Measurements from ENCODE around the gene ECHDC1. TPM values are rescaled to one million over a fixed set of nuclear protein-coding genes. Genes with fewer than 3 reads are reported as not detected.

ECHDC1 gene
- total and polyA plus RNA-seq, 2 of the 8 experiments (the other 6 are each of a cell fraction or from before 2014, with no cell fraction given): 11.3 to 60.5 TPM

- Histone ChIP-seq H3K4ac (replicated peaks; ENCODE audit: insufficient read length, low read depth, low read length) (no peak overlapping the region), H2BK120ac (replicated peaks; ENCODE audit: low read depth, low read length) (no peak overlapping the region), H2AFZ (ENCODE audit: low read length) (no peak overlapping the region), H2BK15ac (ENCODE audit: low read length) (no peak overlapping the region), H3K14ac (ENCODE audit: insufficient read length) (no peak overlapping the region), H3K4me2 (ENCODE audit: insufficient read depth in 1 of 2, low read depth in 2 of 2, low read length in 2 of 2) (no peak overlapping the region), H2BK12ac (ENCODE audit: low read depth, low read length) (no peak overlapping the region), H3K79me1 (ENCODE audit: low read depth, low read length) (no peaks in the 10 kb centered on the region), H3K79me2 (ENCODE audit: control insufficient read depth in 1 of 2, insufficient read depth in 2 of 2, low read length in 2 of 2) (no peaks in the 10 kb centered on the region), H4K20me1 (replicated peaks in 1 of 2; ENCODE audit: control insufficient read depth in 1 of 2, insufficient read depth in 2 of 2, low read length in 2 of 2) (no peaks in the 10 kb centered on the region), H3K18ac (ENCODE audit: extremely low read depth, low read length) (no peak overlapping the region), H3K36me3 (ENCODE audit: control insufficient read depth in 2 of 4, insufficient read depth in 4 of 4, low read length in 3 of 4) (no peaks in the 10 kb centered on the region), H3K23ac (ENCODE audit: insufficient read length) (no peak overlapping the region), H4K5ac (ENCODE audit: insufficient read length, low read depth, low read length) (no peak overlapping the region), H2BK5ac (ENCODE audit: low read depth, low read length) (no peak overlapping the region), H4K91ac (replicated peaks; ENCODE audit: insufficient read length, low read length) (no peak overlapping the region), H3K9ac (replicated peaks in 1 of 4; ENCODE audit: extremely low read depth in 1 of 4, low read depth in 3 of 4, low read length in 3 of 4) (no peak overlapping the region), H2AK5ac (ENCODE audit: low read depth, low read length) (no peak overlapping the region), H3K4me1 (replicated peaks in 1 of 4; ENCODE audit: control insufficient read depth in 3 of 4, insufficient read depth in 4 of 4, low read length in 3 of 4) (no peaks in the 10 kb centered on the region), H3K9me3 (ENCODE audit: insufficient read depth in 2 of 2, low read depth in 1 of 2, low read length in 1 of 2) (no peaks in the 10 kb centered on the region), H2BK20ac (ENCODE audit: low read length) (no peak overlapping the region), H4K8ac (ENCODE audit: extremely low read depth, insufficient read depth, low read length) (no peak overlapping the region), H3K56ac (replicated peaks; ENCODE audit: insufficient read length, low read depth, low read length) (no peak overlapping the region), H3K27ac (ENCODE audit: low read depth, low read length) (no peak overlapping the region), H3K4me3 (ENCODE audit: extremely low read depth in 1 of 4, insufficient read depth in 2 of 4, low read depth in 3 of 4, low read length in 4 of 4) (no peak overlapping the region), H3K27me3 (replicated peaks in 1 of 4; ENCODE audit: control insufficient read depth in 3 of 4, extremely low read depth in 1 of 4, insufficient read depth in 3 of 4, low read length in 3 of 4) (no peaks in the 10 kb centered on the region), H3K23me2 (ENCODE audit: low read depth, low read length) (no peaks in the 10 kb centered on the region)
- FAIRE-seq (no peak), DNase-seq (ENCODE audit: low read depth in 1 of 2, low spot score in 2 of 2) (no peak)
- TF ChIP-seq TEAD4 (IDR thresholded peaks at IDR 0.05; ENCODE audit: low read depth, low read length) (no peak), ATF2 (IDR thresholded peaks at IDR 0.05; ENCODE audit: low read length) (no peak), CHD1 (IDR thresholded peaks at IDR 0.05; ENCODE audit: low read depth, low read length) (no peak)
- ChIA-PET CTCF (ENCODE audit: partially characterized antibody) (no interaction called here), POLR2A (ENCODE audit: partially characterized antibody) (no interaction called here)
- 88% methylated on average over 1 of the region's 1 CpG; no CpG with 5 or more reads in 1 of the 2 experiments for whole genome bisulfite sequencing, 2 experiments (ENCODE audit: extremely low coverage in 1 of 2, insufficient coverage in 1 of 2, insufficient read length in 1 of 2, insufficient replicate concordance in 2 of 2, low coverage in 1 of 2, low lambda C conversion rate in 2 of 2, missing lambda C conversion rate in 1 of 2)
These were observed 93.8 kb downstream of the ECHDC1 start for GRCh38 chr6:127249621-127250020.
